ENCODE data around the gene KIF13A.
"Not testable (repeated sequence)": the region's sequence is repeated elsewhere in the genome, so short reads cannot be mapped to it uniquely, and the experiment has no call there.

The KIF13A gene

GRCh38 chr6:17987697-17988421, 424 bp upstream of the KIF13A start:
- peak overlapping the region; percentile 87 for H2AFZ ChIP-seq (ENCODE audit: low read depth, low read length)
- no peaks in the 10 kb centered on the region for H3K27me3 ChIP-seq (ENCODE audit: insufficient read depth, low read length)

GRCh38 chr6:17986656-17987446, 584 bp downstream of the KIF13A start:
- Histone ChIP-seq H3K9me3 (ENCODE audit: low read length) (no peaks in the 10 kb centered on the region), H3K4me3 (ENCODE audit: low read length) (peak overlapping the region; percentile 79), H3K36me3 (ENCODE audit: insufficient read depth, low read length) (peaks cover 14% of the 10 kb centered on the region), H3K4me1 (ENCODE audit: insufficient read depth, low read length) (peaks cover 28% of the 10 kb centered on the region), H2AFZ (ENCODE audit: low read depth, low read length) (peak overlapping the region; percentile 64), H3K27me3 (ENCODE audit: insufficient read depth, low read length) (no peaks in the 10 kb centered on the region)

More at GRCh38 chr6:17987697-17988421, 424 bp upstream of the KIF13A start:
- Histone ChIP-seq H3K9me3 (ENCODE audit: low read length) (no peaks in the 10 kb centered on the region), H3K36me3 (ENCODE audit: insufficient read depth, low read length) (peaks cover 8% of the 10 kb centered on the region), H3K4me1 (ENCODE audit: insufficient read depth, low read length) (peaks cover 28% of the 10 kb centered on the region), H3K4me3 (ENCODE audit: low read length) (peak overlapping the region; percentile 79)

- H3K9me3 ChIP-seq (ENCODE audit: low read length), result no peaks in the 10 kb centered on the region
Observed at GRCh38 chr6:17985934-17986655, 1.3 kb downstream of the KIF13A start.

GRCh38 chr6:17984812-17985670, 2.4 kb downstream of the KIF13A start:
- Histone ChIP-seq H3K4me3 (ENCODE audit: low read length) (no peak overlapping the region), H3K9me3 (ENCODE audit: low read length) (no peaks in the 10 kb centered on the region), H3K4me1 (ENCODE audit: insufficient read depth, low read length) (peaks cover 28% of the 10 kb centered on the region), H3K36me3 (ENCODE audit: insufficient read depth, low read length) (peaks cover 21% of the 10 kb centered on the region), H2AFZ (ENCODE audit: low read depth, low read length) (no peak overlapping the region), H3K27me3 (ENCODE audit: insufficient read depth, low read length) (no peaks in the 10 kb centered on the region)

More at GRCh38 chr6:17985934-17986655, 1.3 kb downstream of the KIF13A start:
- H3K4me3 ChIP-seq (ENCODE audit: low read length), result peak overlapping the region; percentile 79
- H2AFZ ChIP-seq (ENCODE audit: low read depth, low read length), result peak overlapping the region; percentile 64
- no peaks in the 10 kb centered on the region for H3K27me3 ChIP-seq (ENCODE audit: insufficient read depth, low read length)
- H3K36me3 ChIP-seq (ENCODE audit: insufficient read depth, low read length), result peaks cover 21% of the 10 kb centered on the region
- H3K4me1 ChIP-seq (ENCODE audit: insufficient read depth, low read length), result peaks cover 28% of the 10 kb centered on the region

GRCh38 chr6:17984399-17984798, 3.0 kb downstream of the KIF13A start:
- Histone ChIP-seq H2AFZ (ENCODE audit: low read depth, low read length) (no peak overlapping the region), H3K4me3 (ENCODE audit: low read length) (no peak overlapping the region), H3K4me1 (ENCODE audit: insufficient read depth, low read length) (peaks cover 28% of the 10 kb centered on the region), H3K9me3 (ENCODE audit: low read length) (no peaks in the 10 kb centered on the region), H3K36me3 (ENCODE audit: insufficient read depth, low read length) (peaks cover 21% of the 10 kb centered on the region), H3K27me3 (ENCODE audit: insufficient read depth, low read length) (no peaks in the 10 kb centered on the region)

GRCh38 chr6:17983730-17984129, 3.7 kb downstream of the KIF13A start:
- Histone ChIP-seq H3K36me3 (ENCODE audit: insufficient read depth, low read length) (peaks cover 21% of the 10 kb centered on the region), H3K9me3 (ENCODE audit: low read length) (no peaks in the 10 kb centered on the region), H3K4me1 (ENCODE audit: insufficient read depth, low read length) (peaks cover 28% of the 10 kb centered on the region), H2AFZ (ENCODE audit: low read depth, low read length) (no peak overlapping the region), H3K27me3 (ENCODE audit: insufficient read depth, low read length) (no peaks in the 10 kb centered on the region), H3K4me3 (ENCODE audit: low read length) (no peak overlapping the region)

- Histone ChIP-seq H2AFZ (ENCODE audit: low read depth, low read length) (no peak overlapping the region), H3K27me3 (ENCODE audit: insufficient read depth, low read length) (no peaks in the 10 kb centered on the region), H3K4me3 (ENCODE audit: low read length) (no peak overlapping the region), H3K36me3 (ENCODE audit: insufficient read depth, low read length) (peaks cover 21% of the 10 kb centered on the region), H3K4me1 (ENCODE audit: insufficient read depth, low read length) (peaks cover 11% of the 10 kb centered on the region), H3K9me3 (ENCODE audit: low read length) (no peaks in the 10 kb centered on the region)
Observed at GRCh38 chr6:17980329-17980728, 7.1 kb downstream of the KIF13A start.

GRCh38 chr6:17979479-17979878, 8.0 kb downstream of the KIF13A start:
- no peaks in the 10 kb centered on the region for H3K27me3 ChIP-seq (ENCODE audit: insufficient read depth, low read length)
- no peak overlapping the region for H3K4me3 ChIP-seq (ENCODE audit: low read length)
- H3K9me3 ChIP-seq (ENCODE audit: low read length), result peaks cover 5% of the 10 kb centered on the region
- H3K4me1 ChIP-seq (ENCODE audit: insufficient read depth, low read length), result peaks cover 3% of the 10 kb centered on the region
- no peak overlapping the region for H2AFZ ChIP-seq (ENCODE audit: low read depth, low read length)
- peaks cover 21% of the 10 kb centered on the region for H3K36me3 ChIP-seq (ENCODE audit: insufficient read depth, low read length)

GRCh38 chr6:17976258-17976657, 11.2 kb downstream of the KIF13A start:
- H3K36me3 ChIP-seq (ENCODE audit: insufficient read depth, low read length); H3K27me3 ChIP-seq (ENCODE audit: insufficient read depth, low read length); H3K9me3 ChIP-seq (ENCODE audit: low read length); H3K4me1 ChIP-seq (ENCODE audit: insufficient read depth, low read length); H2AFZ ChIP-seq (ENCODE audit: low read depth, low read length); H3K4me3 ChIP-seq (ENCODE audit: low read length): not testable (repeated sequence)

GRCh38 chr6:17974570-17975368, 12.7 kb downstream of the KIF13A start:
- Histone ChIP-seq H3K4me1 (ENCODE audit: insufficient read depth, low read length) (peaks cover 2% of the 10 kb centered on the region), H2AFZ (ENCODE audit: low read depth, low read length) (no peak overlapping the region), H3K36me3 (ENCODE audit: insufficient read depth, low read length) (no peaks in the 10 kb centered on the region), H3K9me3 (ENCODE audit: low read length) (peaks cover 6% of the 10 kb centered on the region), H3K4me3 (ENCODE audit: low read length) (no peak overlapping the region), H3K27me3 (ENCODE audit: insufficient read depth, low read length) (no peaks in the 10 kb centered on the region)

GRCh38 chr6:17972978-17973622, 14.3 kb downstream of the KIF13A start:
- Histone ChIP-seq H2AFZ (ENCODE audit: low read depth, low read length) (no peak overlapping the region), H3K4me1 (ENCODE audit: insufficient read depth, low read length) (peaks cover 2% of the 10 kb centered on the region), H3K36me3 (ENCODE audit: insufficient read depth, low read length) (no peaks in the 10 kb centered on the region), H3K9me3 (ENCODE audit: low read length) (peaks cover 6% of the 10 kb centered on the region), H3K4me3 (ENCODE audit: low read length) (no peak overlapping the region), H3K27me3 (ENCODE audit: insufficient read depth, low read length) (no peaks in the 10 kb centered on the region)
